SIG-M5 treated with dmso at 0.1 percent for 504 hours (cell line): Measurements from ENCODE around the gene TRABD2B.

Experiments used
- DNase-seq: peaks from one replicate; lab custom pipeline; 2025; ENCODE audit not compliant: unreplicated experiment; lab: John Stamatoyannopoulos, UW

Gene TRABD2B

DNA sequence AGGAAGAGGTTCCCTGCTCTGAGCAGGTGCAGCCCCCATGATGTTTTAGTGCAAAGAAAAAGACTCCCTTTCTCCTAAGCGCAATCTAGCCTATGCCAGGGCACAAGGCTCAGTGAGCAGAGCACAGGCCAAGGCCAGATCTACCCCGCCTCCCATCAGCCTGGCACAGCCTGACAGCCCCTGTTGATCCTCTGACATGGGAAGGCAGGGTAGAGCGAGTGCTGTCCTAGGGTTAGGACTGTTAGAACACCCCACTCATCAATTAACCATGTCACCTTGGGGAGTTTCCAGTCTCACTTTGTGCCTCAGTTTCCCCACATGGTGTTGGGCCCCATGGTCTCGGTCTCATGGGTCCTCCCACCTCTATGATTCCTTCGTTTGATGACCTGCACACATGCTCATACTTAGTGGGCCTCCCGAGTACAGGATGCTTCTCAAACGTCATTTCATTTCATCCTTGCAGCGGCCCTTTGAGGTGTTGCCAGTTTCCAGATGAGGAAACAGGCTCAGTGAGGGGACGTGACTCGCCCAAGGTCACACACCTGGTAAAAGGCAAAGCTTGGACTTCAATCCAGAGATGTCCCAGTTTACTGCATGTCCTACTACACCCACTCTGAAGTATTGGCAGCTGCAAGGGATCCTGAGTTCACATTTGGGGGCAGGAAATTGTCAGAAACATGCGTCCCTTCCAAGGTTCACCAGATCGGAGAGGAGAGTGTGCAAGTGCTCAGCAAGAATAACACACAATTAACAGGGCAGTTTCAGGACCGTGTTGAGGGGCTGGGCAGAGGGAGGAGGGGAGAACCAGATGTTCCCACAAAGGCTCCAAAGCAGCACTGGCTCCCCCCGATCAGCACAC is 213.3 kb downstream of the TRABD2B start:
- no peak for DNase-seq

- no peak for DNase-seq
Observed at GRCh38 chr1:47782414-47783166, 214.6 kb downstream of the TRABD2B start.

DNA sequence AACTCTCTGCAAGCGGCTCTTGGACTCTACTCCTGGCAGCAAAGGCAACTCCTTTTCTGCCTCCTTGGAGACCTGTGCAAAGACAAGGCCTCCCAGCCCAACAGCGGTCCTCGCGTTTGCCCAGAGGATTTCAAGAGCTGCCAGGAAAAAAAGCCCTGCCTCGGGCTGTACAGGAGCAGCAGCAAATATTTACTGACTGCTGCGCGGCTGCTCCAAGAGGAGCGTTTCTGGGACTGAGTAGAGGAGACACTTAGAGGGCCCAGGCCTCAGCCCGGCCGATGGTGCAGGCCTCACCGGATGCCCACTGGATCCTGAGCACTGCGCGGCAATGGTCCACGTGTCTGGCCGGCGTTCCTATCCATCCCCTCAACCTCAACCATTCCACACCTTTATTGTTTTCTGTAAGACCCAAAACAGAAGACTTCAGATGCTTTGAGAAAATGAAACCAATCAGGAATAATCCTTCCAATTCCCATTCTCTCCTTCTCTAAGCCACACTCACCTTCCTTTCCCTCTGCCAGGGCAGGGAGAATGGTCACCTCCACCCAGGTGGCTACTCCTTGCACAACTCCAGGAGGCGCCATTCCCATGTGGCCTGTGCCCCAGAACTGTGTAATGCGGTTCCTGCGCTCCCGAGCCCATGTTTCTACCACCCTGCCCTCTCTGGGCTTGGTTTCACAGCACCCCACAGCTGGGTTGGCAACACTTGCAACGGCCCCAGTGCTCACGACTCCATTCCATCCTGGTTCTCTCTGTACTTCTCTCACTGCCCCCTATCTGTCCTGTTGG is 215.8 kb downstream of the TRABD2B start:
- DNase-seq, result no peak

GRCh38 chr1:47780469-47780995 is 216.7 kb downstream of the TRABD2B start:
- no peak for DNase-seq

DNA sequence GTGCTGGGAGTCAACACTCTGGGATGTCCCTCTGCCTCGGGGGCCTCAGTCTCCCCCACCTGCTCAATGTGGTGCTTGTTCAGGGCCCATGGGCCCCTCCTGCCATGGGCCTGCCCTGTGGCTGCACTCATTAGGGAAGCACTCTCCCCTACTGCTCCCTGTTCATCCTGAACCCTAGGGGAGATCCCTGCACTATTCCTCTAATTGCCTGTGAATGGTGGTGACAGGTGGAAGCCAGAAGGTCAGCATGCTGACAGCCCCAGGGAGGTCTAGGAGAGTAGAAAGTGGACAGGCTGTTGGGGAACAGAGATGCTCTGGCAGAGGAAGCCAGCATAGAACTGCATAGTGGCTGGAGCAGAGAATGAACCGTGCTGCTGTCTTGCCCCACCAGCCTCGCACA is 217.6 kb downstream of the TRABD2B start:
- DNase-seq, result no peak

GRCh38 chr1:47778280-47778679 is 218.9 kb downstream of the TRABD2B start:
- no peak for DNase-seq

GRCh38 chr1:47777322-47777721 is 219.9 kb downstream of the TRABD2B start:
- DNase-seq, result no peak

DNA sequence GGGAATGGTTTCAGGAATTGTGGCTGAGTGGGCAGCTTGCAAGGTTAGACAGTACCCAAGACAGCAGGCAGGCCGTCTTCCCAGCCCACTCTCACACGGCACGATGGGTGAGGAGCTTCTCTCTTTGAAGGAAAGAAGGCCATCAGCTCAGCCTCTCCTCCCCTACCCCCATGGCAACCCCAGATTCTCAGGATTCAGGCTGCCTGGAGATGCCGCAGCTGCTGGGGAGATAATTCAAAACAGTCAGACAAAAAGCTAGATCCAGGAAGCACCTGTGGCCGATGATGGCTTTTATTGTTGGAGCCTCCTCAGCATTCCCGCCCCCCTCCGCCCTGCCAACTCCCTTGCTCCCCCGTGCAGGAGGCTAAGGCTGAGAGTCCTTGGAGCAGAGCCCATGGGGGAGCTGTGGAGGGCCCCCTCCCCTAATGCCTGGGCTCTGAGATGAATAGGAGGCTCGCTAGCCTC is 220.5 kb downstream of the TRABD2B start:
- no peak for DNase-seq

GRCh38 chr1:47774986-47775834 is 222.0 kb downstream of the TRABD2B start:
- no peak for DNase-seq

- DNase-seq, result no peak
Observed at GRCh38 chr1:47772960-47773682, 224.1 kb downstream of the TRABD2B start.

DNA sequence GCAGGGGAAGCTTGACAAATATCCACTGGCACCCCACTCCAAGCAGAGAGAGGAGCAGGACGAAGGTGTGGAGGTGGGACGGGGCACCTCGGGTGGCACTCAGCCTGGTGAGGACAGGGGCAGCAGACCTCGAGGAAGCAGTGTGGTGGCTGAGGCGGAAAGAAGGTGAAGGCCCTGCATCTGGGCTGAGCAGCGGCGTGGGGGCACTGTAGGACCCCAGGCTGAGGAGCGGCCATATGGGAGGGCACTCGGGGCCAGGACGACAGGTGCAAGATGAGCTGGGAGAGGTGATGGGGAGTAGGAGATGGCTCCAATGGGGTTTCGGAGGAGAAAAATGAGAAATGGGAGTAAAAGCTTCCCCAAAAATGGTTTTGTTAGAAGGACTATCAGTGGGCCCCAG is 224.9 kb downstream of the TRABD2B start:
- no peak for DNase-seq

DNA sequence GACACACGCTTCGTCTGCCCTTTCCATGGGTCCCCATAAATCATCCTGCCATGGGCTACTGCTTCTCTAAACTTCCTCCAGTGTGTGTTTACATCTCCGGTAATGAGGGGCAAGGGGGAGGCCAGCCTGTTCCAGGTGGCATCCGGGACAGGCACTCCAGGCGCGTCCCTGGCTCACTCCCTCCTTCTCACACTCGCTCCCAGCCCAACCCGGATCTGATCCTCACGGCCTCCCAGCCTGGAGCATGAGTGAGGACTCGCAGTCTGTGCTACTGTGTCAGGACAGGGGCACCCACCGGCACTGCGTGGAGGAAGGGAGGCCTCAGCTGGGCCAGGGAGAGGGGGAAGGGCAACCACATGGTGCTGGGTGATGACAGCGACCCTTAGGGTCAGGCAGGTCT is 225.4 kb downstream of the TRABD2B start:
- DNase-seq, result no peak

- DNase-seq, result no peak
Observed at GRCh38 chr1:47769983-47770382, 227.2 kb downstream of the TRABD2B start.

DNA sequence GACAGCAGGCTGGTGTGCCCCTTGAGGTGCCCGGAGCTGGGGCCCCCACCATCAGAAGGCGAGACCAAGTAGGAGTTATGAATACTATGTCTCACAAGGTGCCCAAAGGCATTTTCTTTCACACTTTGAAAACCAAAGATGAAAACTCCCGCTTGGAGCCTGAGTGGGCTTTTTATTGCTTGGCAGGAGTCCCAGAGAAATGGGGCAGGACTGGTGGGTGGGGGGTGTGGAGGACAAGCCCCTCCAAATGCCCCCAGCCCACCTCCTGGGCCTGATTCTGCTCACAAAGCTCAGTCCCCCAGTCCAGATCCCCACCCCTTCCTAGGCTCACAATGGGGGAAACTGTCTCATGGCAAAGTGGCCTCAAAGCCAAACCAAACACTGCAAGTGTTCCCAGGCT is 227.9 kb downstream of the TRABD2B start:
- no peak for DNase-seq

- no peak for DNase-seq
Observed at GRCh38 chr1:47767741-47768100, 229.5 kb downstream of the TRABD2B start.

DNA sequence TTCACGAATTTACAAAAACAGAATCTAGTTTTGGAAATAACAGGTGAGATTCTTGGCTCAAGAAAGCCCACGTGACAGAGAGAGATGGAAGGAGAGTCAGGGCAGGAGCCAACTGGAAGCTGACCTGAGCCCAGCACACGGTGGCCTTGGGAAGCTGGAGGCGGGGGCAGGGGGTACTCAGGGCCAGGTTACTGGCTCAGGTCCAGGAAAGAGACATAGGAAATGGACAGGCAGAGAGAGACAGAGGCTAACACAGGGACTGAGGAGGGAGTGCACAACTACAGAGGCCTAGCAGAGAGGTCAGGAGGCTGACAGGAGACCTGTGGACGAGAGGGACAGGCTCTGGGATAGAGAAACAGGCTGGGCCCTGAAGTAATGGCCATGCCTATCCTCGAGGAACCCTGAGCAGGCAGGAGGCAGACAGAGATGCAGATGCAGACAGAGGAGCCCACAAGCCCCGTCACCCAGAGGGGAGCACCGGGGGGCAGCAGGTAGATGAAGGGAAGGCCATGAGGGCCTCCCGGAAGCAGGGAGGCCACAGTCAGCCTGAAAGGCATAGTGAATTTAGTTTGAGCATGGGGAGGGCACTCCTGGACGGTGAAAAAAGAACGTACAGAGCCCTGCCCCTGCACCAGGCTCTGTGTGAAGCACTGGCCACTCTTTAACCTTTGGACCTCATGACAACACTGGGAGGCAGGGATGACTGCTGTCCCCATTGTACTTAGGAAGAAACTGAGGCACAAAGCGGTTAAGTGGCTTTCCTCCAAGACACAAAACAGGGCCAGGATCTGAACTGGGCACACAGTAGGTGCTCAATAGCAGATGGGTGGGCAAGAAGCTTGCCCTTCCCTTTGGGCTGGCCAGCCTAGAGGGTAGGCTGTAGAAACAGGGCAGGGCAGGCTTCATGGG is 230.1 kb downstream of the TRABD2B start:
- no peak for DNase-seq

DNA sequence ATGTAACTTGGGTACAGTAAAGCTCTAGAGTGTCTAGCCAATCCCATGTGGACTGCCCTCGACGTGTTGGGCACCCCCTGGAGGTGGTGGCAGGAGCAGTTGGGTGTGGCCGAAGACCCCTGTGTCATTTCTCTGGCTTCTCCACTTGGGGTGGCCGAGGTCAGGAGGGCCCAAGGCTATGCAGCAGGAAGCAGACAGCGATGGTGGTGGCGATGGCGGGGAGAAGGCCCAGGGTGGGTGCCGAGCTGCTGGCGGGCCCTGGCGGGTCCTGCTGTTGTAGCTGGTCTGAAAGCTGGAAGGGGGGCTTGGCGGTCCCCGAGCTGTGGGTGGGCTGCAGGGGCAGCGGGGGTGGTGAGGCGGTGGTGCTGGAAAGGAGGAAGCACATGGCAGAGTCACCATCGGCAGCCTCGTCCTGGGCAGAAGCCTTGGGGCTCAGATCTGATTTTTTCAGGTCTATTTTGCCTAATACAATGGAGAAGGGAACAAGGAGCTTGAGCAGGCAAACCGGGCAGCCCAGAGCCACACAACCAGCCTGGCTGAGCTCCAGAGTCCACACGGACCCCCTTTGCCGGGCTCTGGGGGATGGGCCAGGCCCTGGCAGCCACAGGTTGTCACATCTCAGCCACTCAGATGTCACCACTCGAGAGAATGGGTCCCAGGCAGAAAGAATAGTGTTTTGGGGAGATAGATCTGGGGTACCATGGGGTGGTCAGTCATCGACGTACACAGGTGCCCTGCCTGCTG is 231.3 kb downstream of the TRABD2B start:
- DNase-seq, result no peak

DNA sequence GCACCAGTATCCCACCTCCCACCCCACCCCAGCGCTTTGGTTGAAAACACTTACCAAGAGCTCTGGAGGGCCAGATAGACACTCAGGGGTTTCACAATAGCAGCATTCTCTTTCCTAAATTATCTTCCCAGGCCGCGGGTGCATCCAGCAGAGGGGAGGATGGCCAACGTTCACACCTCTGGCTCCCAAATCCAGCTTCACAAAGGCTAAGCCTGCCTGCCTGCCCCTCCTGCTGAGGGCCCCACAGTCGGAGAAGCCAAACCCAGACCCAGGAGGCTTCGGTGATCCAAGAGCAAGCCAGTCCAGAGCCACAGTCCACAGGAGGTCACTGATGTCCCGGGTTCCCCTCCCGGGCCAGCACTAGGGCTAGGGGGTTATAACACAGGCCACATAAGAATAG is 231.9 kb downstream of the TRABD2B start:
- DNase-seq, result no peak
